Heart right ventricle (tissue), 16 donors: ENCODE data around the gene LRRC71. TPM values are rescaled to one million over a fixed set of nuclear protein-coding genes. Genes with fewer than 3 reads are reported as not detected.

Experiments
- ATAC-seq, 8 donors: fragments of 200-7000 bp; cut with Tn5 transposase; one replicate each; pipeline ENCODE4 v1.9.1; 2020; ENCODE audit warnings: mild to moderate bottlenecking in 8 of 8, moderate library complexity in 8 of 8, moderate number of reproducible peaks in 1 of 8
- DNase-seq, 2 donors: peaks; one replicate each; pipeline ENCODE4 v3.0.0-alpha.2; 2020
- H3K27ac ChIP-seq, 10 donors: fragments of 200-600 bp; sonication (generic) in 2 of 10; one replicate each; pipeline versions ENCODE4 v1.5.0 to v1.8.0; 2020 to 2022; ENCODE audit warnings: mild to moderate bottlenecking in 3 of 10
- H3K27me3 ChIP-seq, 7 donors: fragments of 200-600 bp; one replicate each; pipeline ENCODE4 v1.8.0; 2021 to 2022; ENCODE audit warnings: mild to moderate bottlenecking in 2 of 7
- H3K36me3 ChIP-seq, 9 donors: fragments of 200-600 bp; sonication (generic) in 1 of 9; one replicate each; pipeline versions ENCODE4 v1.5.0 to v1.8.0; 2020 to 2022; ENCODE audit warnings: mild to moderate bottlenecking in 2 of 9
- H3K4me1 ChIP-seq, 9 donors: fragments of 200-600 bp; sonication (generic) in 1 of 9; one replicate each; pipeline versions ENCODE4 v1.5.0 to v1.8.0; 2020 to 2022; ENCODE audit warnings: mild to moderate bottlenecking in 4 of 9
- H3K4me3 ChIP-seq, 10 donors: fragments of 200-600 bp; sonication (generic) in 2 of 10; one replicate each; pipeline versions ENCODE4 v1.5.0 to v1.8.0; 2020 to 2022; ENCODE audit warnings: mild to moderate bottlenecking in 7 of 10, moderate library complexity in 2 of 10
- H3K9me3 ChIP-seq, 11 donors: fragments of 200-600 bp in 10 of 11; sonication (generic) in 2 of 11; one replicate each; pipeline versions ENCODE4 v1.5.0 to v1.8.0; 2013 to 2022; ENCODE audit warnings: mild to moderate bottlenecking in 2 of 11, control low read depth in 1 of 11, moderate library complexity in 1 of 11
- CTCF ChIP-seq, 9 donors: fragments of 200-600 bp; sonication (generic) in 2 of 9; IDR thresholded peaks; one replicate each; pipeline versions ENCODE4 v1.5.0 to v1.8.0; 2021 to 2022; ENCODE audit warnings: antibody characterized with exemption in 9 of 9, mild to moderate bottlenecking in 5 of 9, moderate library complexity in 1 of 9
- WGBS, 2 donors: extraction: QIAGEN DNeasy Blood & Tissue Kit; methylation state at CpG; one replicate each; pipeline ENCODE4 v1.1.7; 2013; ENCODE audit warnings: inconsistent platforms in 1 of 2; 5-methylcytosine and 5-hydroxymethylcytosine counted together
- intact Hi-C, 10 donors: fragments of 100-400 bp; cut with DNase I; formaldehyde crosslinking; loops; one replicate each; pipeline versions ENCODE4 v1.11.1 to v1.14.2; 2022
- polyA plus RNA-seq, 2 donors: library from polyadenylated mRNA; stranded (reverse); fragments of 200-250 nt; gene quantifications; one replicate each; pipeline ENCODE4 v1.2.3, GENCODE V29; 2013
- total RNA-seq, 10 donors: library from RNA; stranded (reverse); fragmentation: NEBNext Ultra II Directional in 3 of 10; extraction: Animal tissue kit (Norgen Biotek cat#: 25700) in 3 of 10; gene quantifications; one replicate each; pipeline versions ENCODE4 v1.2.1 to v1.2.4, GENCODE V29; 2021 to 2023
- donor health status: Arrhythmogenic right ventricular cardiomyopathy.
- donor health status: ischemic (EF 13 %, LVEDD 7.1; RV severe dilation, severe dysfunction).
- donor health status: healthy with polysubstance abuse.
- donor health status: DM: no; HTN: yes; CAD: no.
- donor health status: DM: no; HTN: no; CAD: no.
- donor health status: ischemic (EF 25% LVEDD 6.9; RV normal size, moderate dysfunction).
- donor health status: ischemic (EF 25% LVEDD 5.7; RV mildly dilated, moderate dysfunction).
- donor health status: healthy.
- donor health status: DM: yes; HTN: yes; CAD: no.
- donor health status: Ischemic cardiomyopathy.
- donor health status: ischemic (EF 35%, LVEDD 5.7; RV mildly dilated, moderate dysfunction).
- donor health status: nonischemic (EF 11% LVEDD 7.7; RV severe dilation, severe dysfunction).
- donor health status: DM: yes; HTN: yes; CAD: no.
- donor health status: PGD.
- donor health status: ischemic (EF 29% LVEDD 5.4; RV normal size, mild dysfunction).
- donor health status: nonischemic (EF 23%, LVEDD 6.1; RV moderate dilation, normal function).

LRRC71 gene
- total and polyA plus RNA-seq, 12 donors = 0.06 to 0.51 (median 0.35) TPM; not detected in 7

- no peak for ATAC-seq
- intact Hi-C loops = no loop called here
Observed at GRCh38 chr1:156939786-156940334, 19.4 kb downstream of the LRRC71 start.

GRCh38 chr1:156941675-156942074, 21.2 kb downstream of the LRRC71 start:
- Histone ChIP-seq H3K9me3 (no peaks in the 10 kb centered on the region), H3K27me3 (no peaks in the 10 kb centered on the region), H3K36me3 (peaks cover 0 to 100% (median 61%) of the 10 kb centered on the region in 9 donors), H3K27ac (no peak overlapping the region), H3K4me3 (no peak overlapping the region), H3K4me1 (no peaks in the 10 kb centered on the region)
- DNase-seq (no peak), ATAC-seq (no peak)
- intact Hi-C loops = no loop called here
- WGBS, 2 donors = 86 to 89% methylated on average over 10 of the region's 10 CpGs
- no peak for TF ChIP-seq CTCF (IDR thresholded peaks at IDR 0.05)

More at GRCh38 chr1:156939786-156940334, 19.4 kb downstream of the LRRC71 start:
- Histone ChIP-seq H3K27me3 (no peaks in the 10 kb centered on the region), H3K4me1 (no peaks in the 10 kb centered on the region), H3K9me3 (no peaks in the 10 kb centered on the region), H3K36me3 (peaks cover 0 to 100% (median 45%) of the 10 kb centered on the region in 9 donors), H3K27ac (no peak overlapping the region), H3K4me3 (no peak overlapping the region)
- 89 to 94% methylated on average over 13 of the region's 13 CpGs for WGBS, 2 donors
- no peak for TF ChIP-seq CTCF (IDR thresholded peaks at IDR 0.05)
- no peak for DNase-seq

DNA sequence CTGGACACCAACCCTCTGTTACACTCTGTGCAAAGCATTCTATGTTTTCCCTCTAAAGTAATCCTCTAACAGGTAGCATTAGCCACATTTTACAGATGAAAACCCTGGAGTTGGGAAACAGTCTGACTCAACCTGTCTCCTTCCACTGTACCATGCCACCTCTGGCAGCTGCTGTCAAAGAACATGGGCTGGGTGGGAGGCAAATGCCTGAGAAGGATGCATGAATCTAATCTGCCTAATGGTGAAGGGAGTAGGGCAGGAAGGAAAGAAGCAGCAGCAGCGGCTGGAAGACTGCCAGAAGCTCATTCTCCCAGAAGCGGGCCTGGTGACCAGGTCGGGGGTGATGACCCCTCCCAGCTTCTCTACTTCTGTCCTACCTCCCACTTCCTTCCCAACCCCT, 21.7 kb downstream of the LRRC71 start:
- DNase-seq = no peak
- no peaks in the 10 kb centered on the region for H3K27me3 ChIP-seq
- no peaks in the 10 kb centered on the region for H3K9me3 ChIP-seq
- peaks cover 0 to 100% (median 66%) of the 10 kb centered on the region in 9 donors for H3K36me3 ChIP-seq
- no peaks in the 10 kb centered on the region for H3K4me1 ChIP-seq
- H3K4me3 ChIP-seq = no peak overlapping the region
- WGBS, 2 donors = 64 to 76% methylated on average over 3 of the region's 3 CpGs
- intact Hi-C loops = no loop called here
- TF ChIP-seq CTCF (IDR thresholded peaks at IDR 0.05) = no peak
- no peak for ATAC-seq
- no peak overlapping the region for H3K27ac ChIP-seq

GRCh38 chr1:156942576-156942975, 22.1 kb downstream of the LRRC71 start:
- DNase-seq (no peak), ATAC-seq (no peak)
- Histone ChIP-seq H3K4me3 (no peak overlapping the region), H3K9me3 (no peaks in the 10 kb centered on the region), H3K4me1 (no peaks in the 10 kb centered on the region), H3K36me3 (peaks cover 0 to 100% (median 68%) of the 10 kb centered on the region in 9 donors), H3K27me3 (no peaks in the 10 kb centered on the region), H3K27ac (no peak overlapping the region)
- WGBS, 2 donors = 85 to 87% methylated on average over 7 of the region's 7 CpGs
- no peak for TF ChIP-seq CTCF (IDR thresholded peaks at IDR 0.05)
- intact Hi-C loops = no loop called here
